ENCODE results near the gene KLRD1.

DNA sequence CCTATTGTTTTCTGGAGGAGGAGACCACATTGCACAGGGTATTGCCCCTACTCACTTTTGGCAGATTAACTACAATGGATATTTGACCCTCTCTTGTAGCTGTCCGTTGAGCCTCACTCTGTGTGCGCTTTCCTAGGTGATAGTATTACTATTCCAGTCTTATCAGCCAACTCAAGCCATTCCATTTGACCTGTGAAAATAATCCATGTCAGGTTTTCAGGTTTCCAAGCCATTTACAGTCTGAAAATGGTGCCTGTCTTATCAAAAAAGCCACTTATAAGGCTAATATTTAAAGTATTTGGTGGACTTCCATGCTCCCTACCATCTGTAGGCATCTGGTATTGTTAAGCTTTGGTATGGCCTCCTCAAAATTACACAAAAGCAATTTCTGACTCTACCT, 29.6 kb upstream of the KLRD1 start:
- TF ChIP-seq GABPA (IDR thresholded peaks at IDR 0.05 in 1 of 2, conservative IDR thresholded peaks at IDR 0.05 in 1 of 2) (no peak), RAD21 (IDR thresholded peaks at IDR 0.05) (no peak), RXRA (IDR thresholded peaks at IDR 0.05) (no peak), SP1 (IDR thresholded peaks at IDR 0.05) (no peak), YY1 (IDR thresholded peaks at IDR 0.05) (no peak), FOXA2 (IDR thresholded peaks at IDR 0.05) (no peak), HNF4A (conservative IDR thresholded peaks at IDR 0.05) (no peak), TAF1 (conservative IDR thresholded peaks at IDR 0.05) (no peak)
- TF ChIP-seq, protein P1, sequence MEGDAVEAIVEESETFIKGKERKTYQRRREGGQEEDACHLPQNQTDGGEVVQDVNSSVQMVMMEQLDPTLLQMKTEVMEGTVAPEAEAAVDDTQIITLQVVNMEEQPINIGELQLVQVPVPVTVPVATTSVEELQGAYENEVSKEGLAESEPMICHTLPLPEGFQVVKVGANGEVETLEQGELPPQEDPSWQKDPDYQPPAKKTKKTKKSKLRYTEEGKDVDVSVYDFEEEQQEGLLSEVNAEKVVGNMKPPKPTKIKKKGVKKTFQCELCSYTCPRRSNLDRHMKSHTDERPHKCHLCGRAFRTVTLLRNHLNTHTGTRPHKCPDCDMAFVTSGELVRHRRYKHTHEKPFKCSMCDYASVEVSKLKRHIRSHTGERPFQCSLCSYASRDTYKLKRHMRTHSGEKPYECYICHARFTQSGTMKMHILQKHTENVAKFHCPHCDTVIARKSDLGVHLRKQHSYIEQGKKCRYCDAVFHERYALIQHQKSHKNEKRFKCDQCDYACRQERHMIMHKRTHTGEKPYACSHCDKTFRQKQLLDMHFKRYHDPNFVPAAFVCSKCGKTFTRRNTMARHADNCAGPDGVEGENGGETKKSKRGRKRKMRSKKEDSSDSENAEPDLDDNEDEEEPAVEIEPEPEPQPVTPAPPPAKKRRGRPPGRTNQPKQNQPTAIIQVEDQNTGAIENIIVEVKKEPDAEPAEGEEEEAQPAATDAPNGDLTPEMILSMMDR (IDR thresholded peaks at IDR 0.05; ENCODE audit: low read depth, low read length, missing input control): no peak
- TF ChIP-seq, protein P2, sequence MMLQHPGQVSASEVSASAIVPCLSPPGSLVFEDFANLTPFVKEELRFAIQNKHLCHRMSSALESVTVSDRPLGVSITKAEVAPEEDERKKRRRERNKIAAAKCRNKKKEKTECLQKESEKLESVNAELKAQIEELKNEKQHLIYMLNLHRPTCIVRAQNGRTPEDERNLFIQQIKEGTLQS (IDR thresholded peaks at IDR 0.05): no peak
- TF ChIP-seq, protein P3, sequence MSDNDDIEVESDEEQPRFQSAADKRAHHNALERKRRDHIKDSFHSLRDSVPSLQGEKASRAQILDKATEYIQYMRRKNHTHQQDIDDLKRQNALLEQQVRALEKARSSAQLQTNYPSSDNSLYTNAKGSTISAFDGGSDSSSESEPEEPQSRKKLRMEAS (IDR thresholded peaks at IDR 0.05): no peak
- TF ChIP-seq, protein P4, sequence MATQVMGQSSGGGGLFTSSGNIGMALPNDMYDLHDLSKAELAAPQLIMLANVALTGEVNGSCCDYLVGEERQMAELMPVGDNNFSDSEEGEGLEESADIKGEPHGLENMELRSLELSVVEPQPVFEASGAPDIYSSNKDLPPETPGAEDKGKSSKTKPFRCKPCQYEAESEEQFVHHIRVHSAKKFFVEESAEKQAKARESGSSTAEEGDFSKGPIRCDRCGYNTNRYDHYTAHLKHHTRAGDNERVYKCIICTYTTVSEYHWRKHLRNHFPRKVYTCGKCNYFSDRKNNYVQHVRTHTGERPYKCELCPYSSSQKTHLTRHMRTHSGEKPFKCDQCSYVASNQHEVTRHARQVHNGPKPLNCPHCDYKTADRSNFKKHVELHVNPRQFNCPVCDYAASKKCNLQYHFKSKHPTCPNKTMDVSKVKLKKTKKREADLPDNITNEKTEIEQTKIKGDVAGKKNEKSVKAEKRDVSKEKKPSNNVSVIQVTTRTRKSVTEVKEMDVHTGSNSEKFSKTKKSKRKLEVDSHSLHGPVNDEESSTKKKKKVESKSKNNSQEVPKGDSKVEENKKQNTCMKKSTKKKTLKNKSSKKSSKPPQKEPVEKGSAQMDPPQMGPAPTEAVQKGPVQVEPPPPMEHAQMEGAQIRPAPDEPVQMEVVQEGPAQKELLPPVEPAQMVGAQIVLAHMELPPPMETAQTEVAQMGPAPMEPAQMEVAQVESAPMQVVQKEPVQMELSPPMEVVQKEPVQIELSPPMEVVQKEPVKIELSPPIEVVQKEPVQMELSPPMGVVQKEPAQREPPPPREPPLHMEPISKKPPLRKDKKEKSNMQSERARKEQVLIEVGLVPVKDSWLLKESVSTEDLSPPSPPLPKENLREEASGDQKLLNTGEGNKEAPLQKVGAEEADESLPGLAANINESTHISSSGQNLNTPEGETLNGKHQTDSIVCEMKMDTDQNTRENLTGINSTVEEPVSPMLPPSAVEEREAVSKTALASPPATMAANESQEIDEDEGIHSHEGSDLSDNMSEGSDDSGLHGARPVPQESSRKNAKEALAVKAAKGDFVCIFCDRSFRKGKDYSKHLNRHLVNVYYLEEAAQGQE (IDR thresholded peaks at IDR 0.05): no peak
- TF ChIP-seq, protein P5, sequence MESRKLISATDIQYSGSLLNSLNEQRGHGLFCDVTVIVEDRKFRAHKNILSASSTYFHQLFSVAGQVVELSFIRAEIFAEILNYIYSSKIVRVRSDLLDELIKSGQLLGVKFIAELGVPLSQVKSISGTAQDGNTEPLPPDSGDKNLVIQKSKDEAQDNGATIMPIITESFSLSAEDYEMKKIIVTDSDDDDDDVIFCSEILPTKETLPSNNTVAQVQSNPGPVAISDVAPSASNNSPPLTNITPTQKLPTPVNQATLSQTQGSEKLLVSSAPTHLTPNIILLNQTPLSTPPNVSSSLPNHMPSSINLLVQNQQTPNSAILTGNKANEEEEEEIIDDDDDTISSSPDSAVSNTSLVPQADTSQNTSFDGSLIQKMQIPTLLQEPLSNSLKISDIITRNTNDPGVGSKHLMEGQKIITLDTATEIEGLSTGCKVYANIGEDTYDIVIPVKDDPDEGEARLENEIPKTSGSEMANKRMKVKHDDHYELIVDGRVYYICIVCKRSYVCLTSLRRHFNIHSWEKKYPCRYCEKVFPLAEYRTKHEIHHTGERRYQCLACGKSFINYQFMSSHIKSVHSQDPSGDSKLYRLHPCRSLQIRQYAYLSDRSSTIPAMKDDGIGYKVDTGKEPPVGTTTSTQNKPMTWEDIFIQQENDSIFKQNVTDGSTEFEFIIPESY (IDR thresholded peaks at IDR 0.05): no peak

Data from liver (tissue), 3 donors.